A673 (cell line): ENCODE results near the gene AQP6. TPM values are rescaled to one million over a fixed set of nuclear protein-coding genes. Genes with fewer than 3 reads are reported as not detected.

ENCODE experiments used
- BruUV-seq: library from RNA; stranded (reverse); fragments of 400-500 nt; replicated peaks from 2 replicates; lab custom pipeline; 2021; lab: Mats Ljungman, UMichigan
- CTCF ChIA-PET: fragments of 300-600 bp; sonication (Branson Sonifier 250); formaldehyde crosslinking; loops from one replicate; lab custom pipeline; 2022; ENCODE audit warnings: antibody characterized with exemption; lab: Charles Lee
- POLR2A ChIA-PET: fragments of 300-600 bp; sonication (Branson Sonifier 250); formaldehyde crosslinking; loops from one replicate; lab custom pipeline; 2022; ENCODE audit warnings: antibody characterized with exemption; ENCODE audit not compliant: low non-redundant PET; lab: Charles Lee
- DNase-seq: peaks from one replicate; pipeline ENCODE4 v3.0.0-alpha.2; 2015; ENCODE audit warnings: low spot score
- H3K27ac ChIP-seq: fragments of 200-600 bp; sonication (generic); 2 replicates; pipeline ENCODE4 v1.5.1; 2016; ENCODE audit warnings: mixed run types, low read depth, mild to moderate bottlenecking, mixed read lengths, antibody characterized with exemption, low read length; ENCODE audit not compliant: poor library complexity, severe bottlenecking
- H3K27me3 ChIP-seq: fragments of 200-600 bp; sonication (generic); replicated peaks from 2 replicates; pipeline ENCODE4 v1.6.1; 2017; ENCODE audit warnings: mixed run types, low read depth, mild to moderate bottlenecking, mixed read lengths, antibody characterized with exemption, low read length; ENCODE audit not compliant: insufficient read depth, poor library complexity
- H3K36me3 ChIP-seq: fragments of 200-600 bp; sonication (generic); 2 replicates; pipeline ENCODE4 v1.6.1; 2016; ENCODE audit warnings: mixed run types, mild to moderate bottlenecking, mixed read lengths, antibody characterized with exemption, low read length; ENCODE audit not compliant: insufficient read depth, poor library complexity, severe bottlenecking
- H3K4me1 ChIP-seq: fragments of 200-600 bp; sonication (generic); 2 replicates; pipeline ENCODE4 v1.6.1; 2017; ENCODE audit warnings: mixed run types, mild to moderate bottlenecking, mixed read lengths, antibody characterized with exemption, low read length; ENCODE audit not compliant: insufficient read depth, poor library complexity, severe bottlenecking
- H3K4me3 ChIP-seq: fragments of 200-600 bp; sonication (generic); 2 replicates; pipeline ENCODE4 v1.5.1; 2016; ENCODE audit warnings: low read depth, mixed run types, mild to moderate bottlenecking, mixed read lengths, low read length; ENCODE audit not compliant: poor library complexity, severe bottlenecking
- H3K9me3 ChIP-seq: fragments of 200-600 bp; sonication (generic); 2 replicates; pipeline ENCODE4 v1.6.1; 2016; ENCODE audit warnings: mixed run types, low read depth, mild to moderate bottlenecking, mixed read lengths, antibody characterized with exemption, low read length; ENCODE audit not compliant: poor library complexity, severe bottlenecking
- CTCF ChIP-seq: fragments of 300-800, 200-600 bp; sonication (generic); conservative IDR thresholded peaks from 2 replicates; pipeline ENCODE4 v1.5.1; 2017; ENCODE audit warnings: low read depth, mild to moderate bottlenecking, antibody characterized with exemption, low read length, moderate library complexity, mixed read lengths
- EZH2 ChIP-seq: fragments of 200-600 bp; sonication (generic); IDR thresholded peaks from 2 replicates; pipeline ENCODE4 v1.6.1; 2017; ENCODE audit warnings: borderline replicate concordance, low read depth, mild to moderate bottlenecking, mixed read lengths, antibody characterized with exemption, low read length; ENCODE audit not compliant: poor library complexity, severe bottlenecking
- intact Hi-C: fragments of 100-400 bp; cut with micrococcal nuclease; formaldehyde crosslinking; loops from one replicate; pipeline ENCODE4 v1.10.0; 2022; ENCODE audit not compliant: unreplicated experiment
- total RNA-seq: library from RNA; stranded (reverse); gene quantifications from 2 replicates; pipeline ENCODE4 v1.2.3, GENCODE V29; 2021

The AQP6 gene
- total RNA-seq, 1 experiment from 2014 or later: not detected

- BruUV-seq: no TSS peak
- POLR2A ChIA-PET: no interaction called here
- TF ChIP-seq EZH2 (no peak), CTCF (no peak)
These were observed 22.9 kb upstream of the AQP6 start for GRCh38 chr12:49949866-49950265.

GRCh38 chr12:49950273-49951251, 22.2 kb upstream of the AQP6 start, which contains the start of gene AQP2:
Gene AQP2 (plus strand): TSS chr12:49950737. CDS start chr12:49950831, 94 bp downstream.
- Histone ChIP-seq H3K4me3 (no peak within 1 kb of the TSS), H3K9me3 (no peaks in the 10 kb centered on the region), H3K36me3 (no peaks in the 10 kb centered on the region), H3K4me1 (no peaks in the 10 kb centered on the region), H3K27me3 (peaks cover 11% of the 10 kb centered on the region), H3K27ac (no peak within 1 kb of the TSS)
- CTCF ChIA-PET: no interaction called here
- DNase-seq: no peak
- POLR2A ChIA-PET: no interaction called here
- intact Hi-C loops: no loop called here
- no peak for TF ChIP-seq EZH2
- TF ChIP-seq CTCF: no peak
- BruUV-seq: no TSS peak

More at GRCh38 chr12:49949866-49950265, 22.9 kb upstream of the AQP6 start:
- Histone ChIP-seq H3K27me3 (peaks cover 5% of the 10 kb centered on the region), H3K4me1 (no peaks in the 10 kb centered on the region), H3K9me3 (no peaks in the 10 kb centered on the region), H3K27ac (no peak overlapping the region), H3K36me3 (no peaks in the 10 kb centered on the region), H3K4me3 (no peak overlapping the region)
- intact Hi-C loops: loop anchor here (5.0 to 10.0 kb wide), 2 partner anchors 83 to 175 kb away; no protein-coding TSS in a partner anchor
- DNase-seq: no peak
- CTCF ChIA-PET: no interaction called here

GRCh38 chr12:49951411-49952240, 21.1 kb upstream of the AQP6 start:
- TF ChIP-seq EZH2 (no peak), CTCF (no peak)
- intact Hi-C loops: no loop called here
- ChIA-PET POLR2A (no interaction called here), CTCF (no interaction called here)
- H3K27ac ChIP-seq: no peak overlapping the region
- no peak overlapping the region for H3K4me3 ChIP-seq
- H3K36me3 ChIP-seq: no peaks in the 10 kb centered on the region
- no peak for DNase-seq
- no peaks in the 10 kb centered on the region for H3K9me3 ChIP-seq
- no peaks in the 10 kb centered on the region for H3K4me1 ChIP-seq
- H3K27me3 ChIP-seq: peaks cover 11% of the 10 kb centered on the region
- BruUV-seq: no TSS peak
